ENCODE data around the gene MR1.

Gene MR1

GRCh38 chr1:181108304-181108867 lies 74.6 kb downstream of the MR1 start:
- no peak for DNase-seq (ENCODE audit: low read depth in 2 of 2)

GRCh38 chr1:181110013-181110412 lies 76.2 kb downstream of the MR1 start:
- DNase-seq (ENCODE audit: low read depth in 2 of 2), result no peak

Measured in stimulated activated CD8-positive, alpha-beta memory T cell treated with anti-CD3 and anti-CD28 coated beads, Interleukin-2, amount 100 ng/mL, for 1 hour (primary cell).